ENCODE measurements around the gene ATG101.

Gene ATG101

GRCh38 chr12:52052468-52053186, 17.2 kb upstream of the ATG101 start:
- no peak for ATAC-seq
- TF ChIP-seq TCF4 (CRISPR knock-in tag; IDR thresholded peaks at IDR 0.05; ENCODE audit: borderline replicate concordance): no peak
- peak; percentile 66 for TF ChIP-seq CREB5 (CRISPR knock-in tag; IDR thresholded peaks at IDR 0.05; ENCODE audit: low read depth)

- ATAC-seq: no peak
- no peak for TF ChIP-seq OSR1 (CRISPR knock-in tag; IDR thresholded peaks at IDR 0.05)
- TF ChIP-seq ZFP3 (CRISPR knock-in tag; IDR thresholded peaks at IDR 0.05): no peak
- TF ChIP-seq GLIS3 (CRISPR knock-in tag; IDR thresholded peaks at IDR 0.05): no peak
- no peak for TF ChIP-seq PPARA (CRISPR knock-in tag; IDR thresholded peaks at IDR 0.05; ENCODE audit: borderline replicate concordance)
- no peak for TF ChIP-seq ZC3H10 (CRISPR knock-in tag; IDR thresholded peaks at IDR 0.05)
- no peak for TF ChIP-seq ZFP30 (CRISPR knock-in tag; IDR thresholded peaks at IDR 0.05)
- TF ChIP-seq ARNTL (CRISPR knock-in tag; IDR thresholded peaks at IDR 0.05; ENCODE audit: borderline replicate concordance, low read depth): no peak
- TF ChIP-seq, protein P1, sequence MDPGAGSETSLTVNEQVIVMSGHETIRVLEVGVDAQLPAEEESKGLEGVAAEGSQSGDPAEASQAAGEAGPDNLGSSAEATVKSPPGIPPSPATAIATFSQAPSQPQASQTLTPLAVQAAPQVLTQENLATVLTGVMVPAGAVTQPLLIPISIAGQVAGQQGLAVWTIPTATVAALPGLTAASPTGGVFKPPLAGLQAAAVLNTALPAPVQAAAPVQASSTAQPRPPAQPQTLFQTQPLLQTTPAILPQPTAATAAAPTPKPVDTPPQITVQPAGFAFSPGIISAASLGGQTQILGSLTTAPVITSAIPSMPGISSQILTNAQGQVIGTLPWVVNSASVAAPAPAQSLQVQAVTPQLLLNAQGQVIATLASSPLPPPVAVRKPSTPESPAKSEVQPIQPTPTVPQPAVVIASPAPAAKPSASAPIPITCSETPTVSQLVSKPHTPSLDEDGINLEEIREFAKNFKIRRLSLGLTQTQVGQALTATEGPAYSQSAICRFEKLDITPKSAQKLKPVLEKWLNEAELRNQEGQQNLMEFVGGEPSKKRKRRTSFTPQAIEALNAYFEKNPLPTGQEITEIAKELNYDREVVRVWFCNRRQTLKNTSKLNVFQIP (CRISPR knock-in tag; IDR thresholded peaks at IDR 0.05; ENCODE audit: borderline replicate concordance, low read depth): no peak
- TF ChIP-seq ISL1 (CRISPR knock-in tag; IDR thresholded peaks at IDR 0.05): no peak
- no peak for TF ChIP-seq BACH2 (CRISPR knock-in tag; IDR thresholded peaks at IDR 0.05; ENCODE audit: borderline replicate concordance)
- TF ChIP-seq ZNF70 (CRISPR knock-in tag; IDR thresholded peaks at IDR 0.05): no peak
- TF ChIP-seq, protein P2, sequence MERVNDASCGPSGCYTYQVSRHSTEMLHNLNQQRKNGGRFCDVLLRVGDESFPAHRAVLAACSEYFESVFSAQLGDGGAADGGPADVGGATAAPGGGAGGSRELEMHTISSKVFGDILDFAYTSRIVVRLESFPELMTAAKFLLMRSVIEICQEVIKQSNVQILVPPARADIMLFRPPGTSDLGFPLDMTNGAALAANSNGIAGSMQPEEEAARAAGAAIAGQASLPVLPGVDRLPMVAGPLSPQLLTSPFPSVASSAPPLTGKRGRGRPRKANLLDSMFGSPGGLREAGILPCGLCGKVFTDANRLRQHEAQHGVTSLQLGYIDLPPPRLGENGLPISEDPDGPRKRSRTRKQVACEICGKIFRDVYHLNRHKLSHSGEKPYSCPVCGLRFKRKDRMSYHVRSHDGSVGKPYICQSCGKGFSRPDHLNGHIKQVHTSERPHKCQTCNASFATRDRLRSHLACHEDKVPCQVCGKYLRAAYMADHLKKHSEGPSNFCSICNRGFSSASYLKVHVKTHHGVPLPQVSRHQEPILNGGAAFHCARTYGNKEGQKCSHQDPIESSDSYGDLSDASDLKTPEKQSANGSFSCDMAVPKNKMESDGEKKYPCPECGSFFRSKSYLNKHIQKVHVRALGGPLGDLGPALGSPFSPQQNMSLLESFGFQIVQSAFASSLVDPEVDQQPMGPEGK (CRISPR knock-in tag; IDR thresholded peaks at IDR 0.05; ENCODE audit: borderline replicate concordance): no peak
- no peak for TF ChIP-seq TOX (CRISPR knock-in tag; IDR thresholded peaks at IDR 0.05; ENCODE audit: borderline replicate concordance)
- TF ChIP-seq, protein P3, sequence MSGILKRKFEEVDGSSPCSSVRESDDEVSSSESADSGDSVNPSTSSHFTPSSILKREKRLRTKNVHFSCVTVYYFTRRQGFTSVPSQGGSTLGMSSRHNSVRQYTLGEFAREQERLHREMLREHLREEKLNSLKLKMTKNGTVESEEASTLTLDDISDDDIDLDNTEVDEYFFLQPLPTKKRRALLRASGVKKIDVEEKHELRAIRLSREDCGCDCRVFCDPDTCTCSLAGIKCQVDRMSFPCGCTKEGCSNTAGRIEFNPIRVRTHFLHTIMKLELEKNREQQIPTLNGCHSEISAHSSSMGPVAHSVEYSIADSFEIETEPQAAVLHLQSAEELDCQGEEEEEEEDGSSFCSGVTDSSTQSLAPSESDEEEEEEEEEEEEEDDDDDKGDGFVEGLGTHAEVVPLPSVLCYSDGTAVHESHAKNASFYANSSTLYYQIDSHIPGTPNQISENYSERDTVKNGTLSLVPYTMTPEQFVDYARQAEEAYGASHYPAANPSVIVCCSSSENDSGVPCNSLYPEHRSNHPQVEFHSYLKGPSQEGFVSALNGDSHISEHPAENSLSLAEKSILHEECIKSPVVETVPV (CRISPR knock-in tag; IDR thresholded peaks at IDR 0.05): no peak
- TF ChIP-seq RARB (CRISPR knock-in tag; IDR thresholded peaks at IDR 0.05): no peak
- TF ChIP-seq, protein P4, sequence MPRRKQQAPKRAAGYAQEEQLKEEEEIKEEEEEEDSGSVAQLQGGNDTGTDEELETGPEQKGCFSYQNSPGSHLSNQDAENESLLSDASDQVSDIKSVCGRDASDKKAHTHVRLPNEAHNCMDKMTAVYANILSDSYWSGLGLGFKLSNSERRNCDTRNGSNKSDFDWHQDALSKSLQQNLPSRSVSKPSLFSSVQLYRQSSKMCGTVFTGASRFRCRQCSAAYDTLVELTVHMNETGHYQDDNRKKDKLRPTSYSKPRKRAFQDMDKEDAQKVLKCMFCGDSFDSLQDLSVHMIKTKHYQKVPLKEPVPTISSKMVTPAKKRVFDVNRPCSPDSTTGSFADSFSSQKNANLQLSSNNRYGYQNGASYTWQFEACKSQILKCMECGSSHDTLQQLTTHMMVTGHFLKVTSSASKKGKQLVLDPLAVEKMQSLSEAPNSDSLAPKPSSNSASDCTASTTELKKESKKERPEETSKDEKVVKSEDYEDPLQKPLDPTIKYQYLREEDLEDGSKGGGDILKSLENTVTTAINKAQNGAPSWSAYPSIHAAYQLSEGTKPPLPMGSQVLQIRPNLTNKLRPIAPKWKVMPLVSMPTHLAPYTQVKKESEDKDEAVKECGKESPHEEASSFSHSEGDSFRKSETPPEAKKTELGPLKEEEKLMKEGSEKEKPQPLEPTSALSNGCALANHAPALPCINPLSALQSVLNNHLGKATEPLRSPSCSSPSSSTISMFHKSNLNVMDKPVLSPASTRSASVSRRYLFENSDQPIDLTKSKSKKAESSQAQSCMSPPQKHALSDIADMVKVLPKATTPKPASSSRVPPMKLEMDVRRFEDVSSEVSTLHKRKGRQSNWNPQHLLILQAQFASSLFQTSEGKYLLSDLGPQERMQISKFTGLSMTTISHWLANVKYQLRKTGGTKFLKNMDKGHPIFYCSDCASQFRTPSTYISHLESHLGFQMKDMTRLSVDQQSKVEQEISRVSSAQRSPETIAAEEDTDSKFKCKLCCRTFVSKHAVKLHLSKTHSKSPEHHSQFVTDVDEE (CRISPR knock-in tag; IDR thresholded peaks at IDR 0.05): no peak
- TF ChIP-seq TCF4 (CRISPR knock-in tag; IDR thresholded peaks at IDR 0.05; ENCODE audit: borderline replicate concordance): no peak
These were observed 16.1 kb upstream of the ATG101 start for GRCh38 chr12:52053536-52054209.

DNA sequence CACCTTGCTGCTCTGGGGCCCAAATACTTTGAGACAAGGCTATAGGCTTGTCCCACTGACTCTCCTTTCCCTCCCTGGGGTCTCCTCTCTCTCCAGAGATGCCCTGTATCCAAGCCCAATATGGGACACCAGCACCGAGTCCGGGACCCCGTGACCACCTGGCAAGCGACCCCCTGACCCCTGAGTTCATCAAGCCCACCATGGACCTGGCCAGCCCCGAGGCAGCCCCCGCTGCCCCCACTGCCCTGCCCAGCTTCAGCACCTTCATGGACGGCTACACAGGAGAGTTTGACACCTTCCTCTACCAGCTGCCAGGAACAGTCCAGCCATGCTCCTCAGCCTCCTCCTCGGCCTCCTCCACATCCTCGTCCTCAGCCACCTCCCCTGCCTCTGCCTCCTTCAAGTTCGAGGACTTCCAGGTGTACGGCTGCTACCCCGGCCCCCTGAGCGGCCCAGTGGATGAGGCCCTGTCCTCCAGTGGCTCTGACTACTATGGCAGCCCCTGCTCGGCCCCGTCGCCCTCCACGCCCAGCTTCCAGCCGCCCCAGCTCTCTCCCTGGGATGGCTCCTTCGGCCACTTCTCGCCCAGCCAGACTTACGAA, 15.4 kb upstream of the ATG101 start:
- ATAC-seq: no peak
- TF ChIP-seq ARNTL (CRISPR knock-in tag; IDR thresholded peaks at IDR 0.05; ENCODE audit: borderline replicate concordance, low read depth) (no peak), GLIS3 (CRISPR knock-in tag; IDR thresholded peaks at IDR 0.05) (no peak), ZNF70 (CRISPR knock-in tag; IDR thresholded peaks at IDR 0.05) (no peak), BACH2 (CRISPR knock-in tag; IDR thresholded peaks at IDR 0.05; ENCODE audit: borderline replicate concordance) (no peak), ZFP30 (CRISPR knock-in tag; IDR thresholded peaks at IDR 0.05) (no peak), ZC3H10 (CRISPR knock-in tag; IDR thresholded peaks at IDR 0.05) (no peak), ESRRG (CRISPR knock-in tag; IDR thresholded peaks at IDR 0.05) (no peak), ZNF565 (CRISPR knock-in tag; conservative IDR thresholded peaks at IDR 0.05; ENCODE audit: low read depth) (no peak), TCF4 (CRISPR knock-in tag; IDR thresholded peaks at IDR 0.05; ENCODE audit: borderline replicate concordance) (no peak), CREB5 (CRISPR knock-in tag; IDR thresholded peaks at IDR 0.05; ENCODE audit: low read depth) (no peak)
- TF ChIP-seq, protein P1 (CRISPR knock-in tag; IDR thresholded peaks at IDR 0.05; ENCODE audit: borderline replicate concordance, low read depth): no peak
- TF ChIP-seq, protein P2 (CRISPR knock-in tag; IDR thresholded peaks at IDR 0.05; ENCODE audit: borderline replicate concordance): no peak
